ENCODE measurements around the gene ING4. TPM values are rescaled to one million over a fixed set of nuclear protein-coding genes. Genes with fewer than 3 reads are reported as not detected.

The ING4 gene
- total RNA-seq, 1 experiment from 2014 or later: 26.9 TPM

DNA sequence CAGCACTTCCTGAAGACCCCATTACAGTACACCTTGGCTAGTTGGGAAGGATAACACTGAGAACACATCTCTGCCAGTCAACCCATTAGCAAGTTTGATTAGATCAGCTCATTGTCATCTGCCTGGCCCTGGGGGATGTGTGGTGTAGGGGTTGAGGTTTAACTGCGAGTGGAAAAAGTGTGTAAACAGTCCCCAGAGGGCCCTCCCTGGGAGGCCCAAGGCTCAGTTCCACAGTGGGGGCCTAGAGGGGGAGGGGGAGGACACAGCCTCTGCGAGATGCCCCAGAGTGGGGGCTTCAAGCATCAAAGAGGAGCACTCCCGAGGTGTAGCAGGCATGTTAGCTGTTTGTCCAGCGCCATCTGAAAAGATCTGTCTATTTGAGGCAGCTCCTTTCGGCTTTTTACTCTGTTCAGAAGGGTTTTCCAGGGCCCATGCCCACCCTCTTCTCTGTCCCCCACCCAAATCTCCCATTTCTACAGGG is 27.5 kb downstream of the ING4 start:
- DNase-seq: no peak
- Histone ChIP-seq H3K27me3 (ENCODE audit: control insufficient read depth, insufficient read depth, low read length) (no peaks in the 10 kb centered on the region), H3K36me3 (replicated peaks; ENCODE audit: control insufficient read depth, insufficient read depth, low read length) (no peaks in the 10 kb centered on the region), H3K4me3 (ENCODE audit: insufficient read depth, low read depth, low read length) (no peak overlapping the region)

DNA sequence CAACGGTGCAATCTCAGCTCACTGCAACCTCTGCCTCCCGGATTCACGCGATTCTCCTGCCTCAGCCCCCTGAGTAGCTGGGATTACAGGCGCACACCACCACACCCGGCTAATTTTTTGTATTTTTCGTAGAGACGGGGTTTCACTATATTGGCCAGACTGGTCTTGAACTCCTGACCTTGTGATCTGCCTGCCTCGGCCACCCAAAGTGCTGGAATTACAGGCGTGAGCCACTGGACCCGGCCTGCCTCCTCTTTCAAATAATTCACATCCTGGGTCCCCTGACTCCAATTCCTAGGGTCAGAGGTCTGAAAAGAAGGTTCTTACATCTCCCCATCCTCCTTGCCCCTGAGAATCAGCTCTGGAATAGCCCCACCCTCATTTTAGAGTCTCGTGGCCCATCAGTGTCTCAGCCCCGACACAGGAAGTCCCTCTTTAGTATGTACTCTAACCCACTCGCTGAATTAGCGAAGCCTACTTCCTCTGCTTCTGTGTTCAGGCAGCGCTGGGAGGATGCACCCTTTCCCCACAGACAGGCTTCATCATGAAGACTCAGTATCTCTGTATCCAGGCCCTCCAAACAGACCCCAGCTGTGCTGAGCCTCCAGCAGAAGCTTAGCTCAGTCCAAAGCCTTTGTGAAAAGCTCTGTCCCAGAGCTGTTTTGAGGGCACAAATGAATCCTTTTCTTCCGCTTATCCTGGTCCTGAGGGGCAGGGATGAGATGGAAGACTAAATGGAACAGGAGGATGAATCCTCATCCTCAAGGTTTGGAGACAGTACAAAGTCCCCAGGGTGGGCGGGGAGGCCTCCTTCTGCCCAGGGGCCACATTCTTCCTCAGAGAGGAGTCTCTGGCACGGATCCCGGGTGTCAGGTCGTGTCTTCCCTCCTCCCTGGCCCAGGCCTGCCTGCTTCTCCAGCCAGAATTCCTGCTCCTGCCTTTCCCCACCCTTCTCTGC is 30.6 kb downstream of the ING4 start:
- Histone ChIP-seq H3K4me3 (ENCODE audit: insufficient read depth, low read depth, low read length) (no peak overlapping the region), H3K27me3 (ENCODE audit: control insufficient read depth, insufficient read depth, low read length) (no peaks in the 10 kb centered on the region), H3K36me3 (replicated peaks; ENCODE audit: control insufficient read depth, insufficient read depth, low read length) (no peaks in the 10 kb centered on the region)
- DNase-seq: no peak

DNA sequence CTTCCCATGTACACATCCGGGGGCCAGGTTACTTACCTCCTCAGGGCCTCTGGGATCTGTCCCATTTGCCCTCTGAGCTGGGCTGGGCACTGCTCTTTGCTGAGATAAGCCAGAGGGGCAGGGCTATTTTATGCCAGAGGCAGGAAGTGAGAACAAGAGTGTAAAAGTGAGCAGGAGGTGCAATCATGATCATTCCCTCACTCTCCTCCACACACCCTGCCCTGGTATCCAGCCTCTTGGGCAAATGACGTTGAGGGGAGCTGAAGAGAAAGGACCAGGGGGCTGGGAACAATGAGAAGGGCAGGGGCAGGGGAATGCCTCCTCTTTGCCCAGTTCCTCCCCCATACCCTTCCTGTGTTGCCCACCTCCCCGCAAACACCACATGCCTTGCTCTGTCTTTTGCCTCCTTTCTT is 31.4 kb downstream of the ING4 start:
- Histone ChIP-seq H3K4me3 (ENCODE audit: insufficient read depth, low read depth, low read length) (no peak overlapping the region), H3K27me3 (ENCODE audit: control insufficient read depth, insufficient read depth, low read length) (no peaks in the 10 kb centered on the region), H3K36me3 (replicated peaks; ENCODE audit: control insufficient read depth, insufficient read depth, low read length) (no peaks in the 10 kb centered on the region)
- no peak for DNase-seq

DNA sequence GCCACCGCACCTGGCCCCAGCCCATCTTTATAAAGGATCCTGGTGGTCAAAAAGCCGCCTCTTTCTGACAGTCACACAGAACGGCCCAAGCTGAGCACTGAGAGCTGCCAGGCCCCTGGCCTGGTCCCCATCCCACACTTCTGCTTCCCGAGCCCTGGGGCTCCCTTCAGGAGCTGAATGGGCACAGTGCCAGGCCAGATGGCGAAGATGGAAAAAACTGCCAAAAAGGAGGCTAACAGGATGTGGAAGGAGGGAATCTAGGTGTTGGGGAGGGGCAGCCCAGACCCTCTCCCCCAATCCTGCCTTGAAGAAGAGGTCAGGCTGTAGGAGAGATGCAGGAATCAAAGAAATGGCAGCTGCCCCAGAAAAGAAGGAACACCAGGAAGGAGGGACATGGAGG is 32.2 kb downstream of the ING4 start:
- Histone ChIP-seq H3K4me3 (ENCODE audit: insufficient read depth, low read depth, low read length) (no peak overlapping the region), H3K27me3 (ENCODE audit: control insufficient read depth, insufficient read depth, low read length) (no peaks in the 10 kb centered on the region), H3K36me3 (replicated peaks; ENCODE audit: control insufficient read depth, insufficient read depth, low read length) (no peaks in the 10 kb centered on the region)
- DNase-seq: no peak

DNA sequence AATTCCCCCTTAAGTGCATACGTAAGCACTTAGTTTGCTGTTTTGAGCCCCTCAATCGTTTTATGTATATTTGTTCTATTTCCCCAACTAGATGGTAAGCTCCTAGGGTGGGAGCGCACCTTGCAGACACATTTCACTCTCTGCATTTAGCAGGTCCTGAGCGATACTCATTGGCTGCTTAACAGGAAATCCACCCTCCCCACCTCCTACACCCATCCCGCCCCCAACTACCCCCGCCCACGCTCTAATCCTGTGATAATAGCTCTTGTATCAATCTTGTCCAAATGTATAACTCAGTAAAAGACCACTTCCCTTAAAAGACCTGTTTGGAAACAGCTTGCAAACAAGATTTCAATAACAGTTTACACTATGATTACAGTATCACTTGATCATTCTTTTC is 35.3 kb downstream of the ING4 start:
- Histone ChIP-seq H3K4me3 (ENCODE audit: insufficient read depth, low read depth, low read length) (no peak overlapping the region), H3K36me3 (replicated peaks; ENCODE audit: control insufficient read depth, insufficient read depth, low read length) (no peaks in the 10 kb centered on the region), H3K27me3 (ENCODE audit: control insufficient read depth, insufficient read depth, low read length) (no peaks in the 10 kb centered on the region)
- DNase-seq: no peak

DNA sequence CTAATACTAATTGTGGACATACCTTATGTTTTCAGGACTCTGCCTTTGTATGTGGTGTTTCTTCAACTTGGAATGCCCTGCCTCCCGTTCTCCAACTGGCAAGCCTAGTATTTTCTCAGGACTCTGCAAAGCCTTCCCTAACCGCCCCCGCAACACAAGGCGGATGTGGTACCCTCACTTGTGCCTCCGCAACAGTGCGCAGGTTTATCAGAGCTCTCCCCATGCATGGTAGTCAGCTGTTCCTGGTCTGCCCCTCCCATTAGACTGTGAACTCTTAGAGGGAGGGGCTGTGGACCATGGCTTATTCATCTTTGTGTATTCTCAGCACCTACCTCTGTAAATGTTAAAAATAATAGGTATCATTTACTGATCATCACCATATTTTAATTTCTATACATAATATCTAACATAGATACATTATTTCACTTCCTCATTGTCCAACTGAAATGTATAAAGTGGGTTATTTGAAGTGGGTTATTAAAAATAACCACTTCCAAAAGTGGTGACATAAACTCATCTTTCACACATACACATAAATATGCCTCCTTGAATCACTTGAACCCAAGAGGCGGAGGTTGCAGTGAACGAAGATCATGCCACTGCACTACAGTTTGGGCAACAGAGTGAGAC is 36.1 kb downstream of the ING4 start:
- Histone ChIP-seq H3K27me3 (ENCODE audit: control insufficient read depth, insufficient read depth, low read length) (no peaks in the 10 kb centered on the region), H3K36me3 (replicated peaks; ENCODE audit: control insufficient read depth, insufficient read depth, low read length) (no peaks in the 10 kb centered on the region), H3K4me3 (ENCODE audit: insufficient read depth, low read depth, low read length) (no peak overlapping the region)
- no peak for DNase-seq

DNA sequence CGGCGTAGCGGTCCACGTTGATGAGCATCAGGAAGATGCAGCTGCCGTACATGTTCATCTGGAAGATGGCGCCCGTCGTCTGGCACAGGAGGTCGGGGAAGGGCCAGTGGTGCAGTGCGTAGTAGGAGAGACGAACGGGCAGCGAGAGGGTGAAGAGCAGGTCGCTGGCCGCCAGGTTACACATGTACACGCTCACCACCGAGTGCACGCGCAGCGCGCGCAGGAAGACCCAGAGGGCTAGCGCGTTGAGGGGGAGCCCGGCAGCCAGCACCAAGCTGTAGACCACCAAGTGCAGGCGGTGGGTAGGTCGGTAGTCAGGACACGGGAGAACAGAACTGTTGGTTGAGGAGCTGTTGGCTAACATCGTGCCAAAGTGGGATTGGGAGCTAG is 42.0 kb downstream of the ING4 start:
- Histone ChIP-seq H3K27me3 (ENCODE audit: control insufficient read depth, insufficient read depth, low read length) (peaks cover 17% of the 10 kb centered on the region), H3K36me3 (replicated peaks; ENCODE audit: control insufficient read depth, insufficient read depth, low read length) (no peaks in the 10 kb centered on the region), H3K4me3 (ENCODE audit: insufficient read depth, low read depth, low read length) (no peak overlapping the region)
- no peak for DNase-seq

DNA sequence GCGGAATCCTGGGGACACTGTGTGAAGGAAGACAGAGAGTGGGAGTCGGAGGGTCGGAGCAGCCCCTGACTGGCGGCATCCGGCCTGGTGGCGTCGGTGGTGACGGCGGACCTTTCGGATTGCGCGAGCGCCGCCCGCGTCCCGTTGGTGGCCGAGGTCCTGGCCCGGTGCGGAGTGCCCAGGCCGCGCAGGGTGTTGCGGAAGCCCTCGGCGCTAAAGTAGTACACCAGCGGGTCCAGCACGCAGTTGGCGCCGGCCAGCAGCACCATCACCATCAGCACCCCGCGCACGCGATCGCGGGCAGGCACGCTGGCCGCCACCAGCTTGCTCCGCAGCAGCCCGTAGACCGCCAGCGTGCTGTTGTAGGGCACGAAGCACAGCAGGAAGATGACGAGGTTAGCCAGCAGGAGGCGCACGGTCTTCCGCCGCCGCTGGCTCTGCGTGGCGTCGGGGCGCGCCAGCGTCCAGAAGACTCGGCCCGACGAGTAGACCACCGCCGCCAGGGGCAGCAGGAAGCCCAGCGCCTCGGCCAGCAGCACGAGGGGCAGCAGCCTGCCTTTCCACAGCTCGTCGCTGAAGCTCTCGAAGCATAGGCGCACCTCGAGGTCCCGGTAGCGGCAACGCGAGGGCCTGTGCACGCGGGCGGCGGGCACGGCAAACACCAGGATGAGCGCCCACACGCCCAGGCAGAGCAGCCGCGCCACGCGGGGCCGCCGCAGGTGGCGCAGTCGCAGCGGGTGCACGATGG is 42.6 kb downstream of the ING4 start:
- Histone ChIP-seq H3K4me3 (ENCODE audit: insufficient read depth, low read depth, low read length) (peak overlapping the region; percentile 37), H3K36me3 (replicated peaks; ENCODE audit: control insufficient read depth, insufficient read depth, low read length) (no peaks in the 10 kb centered on the region), H3K27me3 (ENCODE audit: control insufficient read depth, insufficient read depth, low read length) (peaks cover 17% of the 10 kb centered on the region)
- DNase-seq: peak; percentile 93

DNA sequence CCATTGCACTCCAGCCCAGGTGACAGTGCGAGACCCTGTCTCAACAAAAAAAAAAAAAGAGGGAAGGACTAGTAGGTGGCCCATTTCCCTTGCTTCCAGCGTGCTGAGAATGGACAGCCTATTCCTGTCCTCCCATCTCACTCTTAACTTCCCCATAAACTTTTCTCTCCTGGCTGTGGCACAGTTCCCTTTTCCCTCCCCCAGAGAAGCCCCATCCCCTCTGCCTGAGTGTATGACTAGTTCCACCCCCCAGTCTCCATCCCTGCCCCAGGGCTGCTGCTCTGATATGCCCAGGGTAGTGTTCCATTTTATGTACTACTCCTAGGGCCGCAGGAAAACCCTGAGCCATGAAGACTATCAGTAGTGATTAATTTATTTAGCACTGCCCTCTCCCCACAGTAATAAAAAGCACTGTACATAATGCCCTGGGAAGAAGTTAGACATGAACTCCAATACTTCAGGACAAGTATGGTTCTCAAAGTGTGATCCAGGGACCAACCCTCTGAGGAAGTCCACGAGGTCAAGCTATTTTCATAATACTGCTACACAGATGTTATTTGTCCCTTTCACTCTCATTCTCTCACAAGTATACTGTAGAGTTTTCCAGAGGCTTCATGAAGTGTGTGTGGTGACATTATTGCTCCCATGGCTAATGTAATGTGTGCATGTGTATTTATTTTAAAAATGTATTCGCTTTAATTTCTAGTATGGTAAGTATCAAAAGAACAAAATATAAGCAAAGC is 44.3 kb downstream of the ING4 start:
- DNase-seq: no peak
- Histone ChIP-seq H3K4me3 (ENCODE audit: insufficient read depth, low read depth, low read length) (no peak overlapping the region), H3K36me3 (replicated peaks; ENCODE audit: control insufficient read depth, insufficient read depth, low read length) (no peaks in the 10 kb centered on the region), H3K27me3 (ENCODE audit: control insufficient read depth, insufficient read depth, low read length) (peaks cover 17% of the 10 kb centered on the region)

DNA sequence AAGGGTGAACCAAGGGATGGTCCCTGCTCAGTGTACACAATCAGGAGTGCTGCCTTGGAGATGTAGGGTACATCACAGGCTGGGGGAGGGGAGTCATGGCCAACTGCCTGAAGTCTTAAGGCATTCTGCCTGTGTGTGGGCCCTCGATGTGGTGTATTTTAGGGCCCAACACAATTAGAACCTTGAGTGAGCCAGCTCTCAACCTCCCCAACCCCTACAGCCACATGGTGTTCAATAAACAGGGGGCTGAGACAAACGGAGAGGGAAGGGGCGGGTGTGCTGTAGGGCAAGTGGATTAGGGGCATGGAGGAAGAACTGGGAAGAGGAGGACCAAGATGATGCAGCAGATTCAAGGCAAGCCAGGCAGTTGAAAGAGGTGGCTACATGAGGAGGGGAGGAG is 47.1 kb downstream of the ING4 start:
- Histone ChIP-seq H3K4me3 (ENCODE audit: insufficient read depth, low read depth, low read length) (no peak overlapping the region), H3K27me3 (ENCODE audit: control insufficient read depth, insufficient read depth, low read length) (peaks cover 12% of the 10 kb centered on the region), H3K36me3 (replicated peaks; ENCODE audit: control insufficient read depth, insufficient read depth, low read length) (no peaks in the 10 kb centered on the region)
- no peak for DNase-seq

DNA sequence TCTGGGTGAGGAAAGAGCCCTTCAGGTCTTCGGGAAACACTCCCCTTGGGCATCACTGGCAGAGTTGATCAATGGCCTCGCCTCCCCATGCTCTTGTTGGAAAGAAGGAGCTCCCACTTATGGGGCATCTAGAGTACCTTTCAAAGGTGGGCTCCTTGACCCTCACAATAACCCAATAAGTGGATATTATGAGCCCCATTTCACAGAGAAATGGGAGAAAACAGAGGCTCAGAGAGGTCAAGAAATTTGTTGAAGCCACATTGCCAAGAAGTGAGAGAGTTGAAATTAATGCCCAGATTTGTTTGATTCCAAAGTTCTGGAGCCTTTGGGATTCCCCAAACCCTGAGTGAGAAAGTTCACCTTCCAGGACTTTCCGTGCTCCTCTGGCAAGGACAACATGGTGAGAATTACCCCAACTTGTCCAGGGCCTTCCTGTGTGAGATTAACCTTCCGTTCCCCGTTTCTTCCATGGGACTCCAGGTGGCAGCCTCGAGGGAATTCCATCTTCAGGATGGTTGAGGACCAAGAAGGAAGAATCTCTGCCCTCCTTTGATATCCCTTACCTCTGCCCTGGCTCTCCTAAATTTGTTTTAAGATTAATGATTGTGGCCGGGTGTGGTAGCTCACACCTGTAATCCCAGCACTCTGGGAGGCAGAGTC is 48.3 kb downstream of the ING4 start:
- peak; percentile 59 for DNase-seq
- Histone ChIP-seq H3K36me3 (replicated peaks; ENCODE audit: control insufficient read depth, insufficient read depth, low read length) (no peaks in the 10 kb centered on the region), H3K4me3 (ENCODE audit: insufficient read depth, low read depth, low read length) (no peak overlapping the region; the same call in 1 of the 2 replicates), H3K27me3 (ENCODE audit: control insufficient read depth, insufficient read depth, low read length) (peaks cover 4% of the 10 kb centered on the region)

DNA sequence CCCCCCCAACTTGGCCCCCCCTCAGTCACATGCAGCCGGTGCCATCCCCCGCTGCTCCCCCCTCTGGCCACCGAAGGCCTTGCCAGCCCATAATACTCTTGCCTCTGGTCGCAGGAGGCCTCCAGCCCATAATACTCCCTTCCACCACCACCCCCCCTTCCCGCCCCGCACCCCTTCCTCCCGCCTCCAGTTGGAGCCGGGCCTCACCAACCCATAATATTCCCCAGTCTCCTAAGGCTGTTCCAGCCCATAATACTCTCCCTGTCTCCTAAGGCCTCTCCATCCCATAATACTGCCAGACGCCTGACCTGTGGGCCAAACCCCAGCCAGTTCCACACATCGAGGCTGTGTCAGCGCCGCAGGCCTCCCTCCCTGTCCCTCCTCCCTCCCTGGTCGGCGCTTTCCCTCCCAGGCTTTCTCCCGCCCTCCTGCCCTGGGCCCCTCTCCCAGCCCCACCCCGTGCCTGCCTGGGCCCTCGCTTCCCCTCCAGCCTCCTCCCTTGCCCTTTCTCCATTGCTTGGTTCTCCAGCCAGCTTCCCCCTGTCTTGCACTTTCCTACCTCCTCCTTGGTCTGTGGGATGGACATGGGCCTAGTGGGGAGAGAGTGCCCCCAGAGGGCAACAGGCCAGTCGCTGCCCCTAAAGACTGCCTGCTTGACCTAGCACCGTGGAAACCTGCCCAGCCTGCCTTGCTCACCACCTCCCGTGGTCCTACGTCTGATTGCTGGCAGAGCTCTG is 49.0 kb downstream of the ING4 start:
- peak overlapping the region; percentile 18 for H3K4me3 ChIP-seq (ENCODE audit: insufficient read depth, low read depth, low read length)
- no peaks in the 10 kb centered on the region for H3K36me3 ChIP-seq (replicated peaks; ENCODE audit: control insufficient read depth, insufficient read depth, low read length)
- peak; percentile 94 for DNase-seq

More for the DNA sequence above, 49.0 kb downstream of the ING4 start:
- H3K27me3 ChIP-seq (ENCODE audit: control insufficient read depth, insufficient read depth, low read length): no peaks in the 10 kb centered on the region; the same call in 1 of the 2 replicates

Measured in H7 (cell line).